ENCODE results near the gene CRADD. TPM values are rescaled to one million over a fixed set of nuclear protein-coding genes. Genes with fewer than 3 reads are reported as not detected.
A peak's percentile ranks its signal among the peaks of the same experiment; 100 is the strongest.
"Not testable (repeated sequence)": the region's sequence is repeated elsewhere in the genome, so short reads cannot be mapped to it uniquely, and the experiment has no call there.

Gene CRADD
- total RNA-seq, 1 donor from 2014 or later = 22.5 TPM

DNA sequence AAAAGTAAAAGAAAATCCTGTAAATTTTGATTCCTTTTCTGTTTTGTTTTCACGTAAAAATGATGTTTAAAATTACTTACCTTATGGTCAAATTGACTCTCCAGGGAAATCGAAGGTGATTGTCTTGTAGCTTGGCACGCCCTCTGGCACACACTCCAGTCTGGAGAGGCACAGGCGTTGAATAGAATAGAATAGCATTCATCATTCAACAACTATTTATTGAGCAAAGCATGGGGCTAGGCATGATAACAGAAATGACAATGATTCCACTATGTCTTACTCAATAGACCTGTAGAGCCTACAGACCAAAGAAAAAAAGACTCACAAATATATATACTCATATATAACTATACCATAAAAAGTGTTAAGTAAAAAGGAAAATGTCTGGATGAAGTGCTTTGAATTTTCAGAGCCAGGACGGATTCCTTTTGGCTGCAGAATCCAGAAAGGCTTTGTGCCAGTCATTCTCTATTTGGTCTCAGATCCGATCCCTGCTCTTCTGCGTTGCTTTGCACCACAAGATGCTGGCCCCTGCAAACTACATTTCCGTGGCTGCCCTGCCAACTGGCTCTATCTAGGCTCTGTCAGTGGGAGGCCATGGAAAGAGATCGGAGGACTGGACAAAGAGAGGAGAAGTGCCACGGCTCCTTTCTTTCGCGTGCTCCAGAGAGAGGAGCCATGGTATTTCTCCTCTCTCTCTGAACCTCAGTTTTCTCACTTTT lies 231.8 kb downstream of the CRADD start:
- peak; percentile 80 for ATAC-seq

- ATAC-seq = no peak
These were observed 234.2 kb downstream of the CRADD start for GRCh38 chr12:93911396-93911795.

- peak; percentile 29 for ATAC-seq
These were observed 235.0 kb downstream of the CRADD start for GRCh38 chr12:93912086-93912733.

DNA sequence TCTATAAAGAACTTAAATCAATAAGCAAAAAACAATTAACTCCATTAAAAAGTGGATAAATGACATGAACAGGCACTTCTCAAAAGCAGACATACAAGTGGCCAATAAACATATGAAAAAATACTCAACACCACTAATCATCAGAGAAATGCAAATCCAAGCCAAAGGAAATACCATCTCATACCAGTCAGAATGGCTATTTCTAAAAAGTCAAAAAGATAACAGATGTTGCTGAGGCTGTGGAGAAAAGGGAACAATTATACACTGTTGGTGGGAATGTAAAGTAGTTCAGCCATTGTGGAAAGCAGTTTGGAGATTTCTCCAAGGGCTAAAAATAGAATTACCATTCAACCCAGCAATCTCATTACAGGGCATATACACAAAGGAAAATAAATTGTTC lies 236.7 kb downstream of the CRADD start:
- no peak for ATAC-seq

GRCh38 chr12:93914281-93914680 lies 237.1 kb downstream of the CRADD start:
- ATAC-seq = no peak

DNA sequence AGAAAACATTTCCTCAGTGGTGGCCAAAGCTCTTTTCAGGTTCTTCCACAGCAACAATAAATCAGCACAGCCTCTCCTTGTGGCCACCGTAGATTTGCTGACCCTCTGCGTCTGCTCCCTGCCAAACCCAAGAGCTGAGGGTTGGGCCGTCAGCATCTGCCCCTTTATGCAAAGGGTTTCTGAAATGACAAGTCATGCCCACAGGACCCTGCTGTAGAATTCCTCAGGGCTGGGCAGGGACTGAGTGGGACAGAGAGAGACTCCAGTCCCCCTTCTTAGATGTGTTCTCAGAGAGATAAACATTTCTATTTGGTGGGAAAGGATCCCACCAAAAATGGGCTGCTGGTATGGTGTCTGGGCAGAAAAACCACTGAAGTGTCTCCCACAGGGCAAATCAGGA lies 238.2 kb downstream of the CRADD start:
- ATAC-seq = no peak

GRCh38 chr12:93916402-93916801 lies 239.2 kb downstream of the CRADD start:
- no peak for ATAC-seq

DNA sequence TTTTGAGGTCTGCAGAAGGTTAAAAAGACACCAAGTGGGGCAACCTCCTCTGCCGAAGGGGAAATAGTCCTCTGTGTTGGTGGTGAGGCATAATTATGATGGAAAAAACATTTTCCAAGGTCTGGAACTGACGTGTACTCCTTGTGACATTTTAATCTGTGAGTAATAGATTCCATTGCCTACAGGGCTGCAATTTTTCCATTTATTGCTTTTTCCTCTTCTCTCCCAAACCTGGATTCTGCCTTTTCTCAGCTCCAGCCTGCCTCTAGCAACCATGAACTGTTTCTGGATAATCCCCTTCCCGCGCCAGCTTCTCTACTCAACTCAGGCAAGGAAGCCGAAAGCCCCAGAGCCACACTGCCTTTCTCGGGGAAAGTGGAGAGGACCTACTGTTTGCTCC lies 241.1 kb downstream of the CRADD start:
- ATAC-seq = no peak

DNA sequence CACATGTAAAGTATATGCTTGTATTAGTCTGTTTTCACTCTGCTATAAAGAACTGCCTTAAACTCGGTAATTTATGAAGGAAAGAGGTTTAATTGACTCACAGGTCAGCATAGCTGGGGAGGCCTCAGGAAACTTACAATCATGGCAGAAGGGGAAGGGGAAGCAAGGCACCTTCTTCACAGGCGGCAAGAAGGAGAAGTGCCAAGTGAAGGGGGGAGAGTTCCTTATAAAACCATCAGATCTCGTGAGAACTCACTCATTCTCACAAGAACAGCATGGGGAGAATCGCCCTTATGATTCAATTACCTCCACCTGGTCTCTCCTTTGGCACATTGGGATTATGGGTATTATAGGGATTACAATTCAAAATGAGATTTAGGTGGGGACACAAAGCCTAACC lies 241.7 kb downstream of the CRADD start:
- ATAC-seq = no peak

GRCh38 chr12:93921521-93921920 lies 244.3 kb downstream of the CRADD start:
- no peak for ATAC-seq

DNA sequence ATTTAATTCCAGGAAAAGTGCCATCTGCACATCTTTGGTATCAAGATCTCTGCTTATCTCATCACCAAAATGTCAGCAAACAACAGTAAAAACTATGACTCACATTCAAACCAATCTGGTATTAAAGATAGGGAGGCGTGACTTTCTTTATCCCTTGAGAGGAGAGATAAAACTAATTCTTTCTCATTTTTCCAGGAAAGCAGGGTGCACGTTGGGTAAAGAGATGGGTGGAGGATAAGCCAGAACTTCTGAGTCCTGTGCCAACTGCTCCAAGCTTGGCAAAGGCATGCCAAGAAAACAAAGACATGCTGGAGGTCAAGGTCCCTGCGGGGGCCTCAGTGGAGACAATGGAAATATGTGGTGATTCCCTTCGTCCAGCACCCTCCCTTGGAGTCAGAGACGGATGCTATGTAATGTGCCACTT lies 245.4 kb downstream of the CRADD start:
- ATAC-seq = no peak

DNA sequence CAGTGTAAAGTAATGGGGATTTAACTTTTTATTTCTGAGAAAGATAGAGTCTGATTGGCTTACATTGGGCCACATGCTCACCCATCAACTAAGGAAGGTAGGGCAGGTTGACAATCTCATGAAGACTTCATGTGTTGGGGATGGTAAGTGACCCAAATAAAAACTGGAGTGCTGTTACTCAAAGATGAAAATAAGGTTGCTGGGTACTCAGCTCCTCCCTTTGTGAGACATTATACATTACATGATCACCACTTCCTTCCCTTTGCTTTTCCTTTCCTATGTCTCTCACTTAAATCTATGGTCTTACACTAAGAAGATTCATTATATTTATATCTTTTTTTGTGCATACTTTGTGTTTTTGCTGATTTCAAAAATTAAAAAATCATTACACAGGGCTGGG lies 247.2 kb downstream of the CRADD start:
- no peak for ATAC-seq

GRCh38 chr12:93925585-93926205 lies 248.5 kb downstream of the CRADD start:
- no peak for ATAC-seq

DNA sequence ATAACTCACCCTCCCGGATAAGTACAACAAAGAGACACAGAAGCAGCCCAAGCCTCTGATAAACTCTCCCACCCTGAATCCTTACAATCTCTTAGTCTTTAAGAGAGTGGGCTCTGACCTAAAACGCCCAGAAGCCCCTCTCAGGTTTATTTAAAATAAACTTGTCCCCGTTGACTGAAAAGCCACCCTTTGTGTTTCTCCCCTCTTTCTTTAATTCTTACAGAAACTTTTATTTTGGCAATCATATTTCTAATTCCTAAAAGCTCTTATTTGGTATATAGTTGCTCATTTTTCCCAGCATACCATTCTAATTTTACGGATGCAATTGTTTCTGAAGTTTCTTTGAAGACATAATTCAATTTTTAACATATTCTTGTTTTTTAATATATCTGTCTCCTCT lies 249.1 kb downstream of the CRADD start:
- ATAC-seq = no peak

DNA sequence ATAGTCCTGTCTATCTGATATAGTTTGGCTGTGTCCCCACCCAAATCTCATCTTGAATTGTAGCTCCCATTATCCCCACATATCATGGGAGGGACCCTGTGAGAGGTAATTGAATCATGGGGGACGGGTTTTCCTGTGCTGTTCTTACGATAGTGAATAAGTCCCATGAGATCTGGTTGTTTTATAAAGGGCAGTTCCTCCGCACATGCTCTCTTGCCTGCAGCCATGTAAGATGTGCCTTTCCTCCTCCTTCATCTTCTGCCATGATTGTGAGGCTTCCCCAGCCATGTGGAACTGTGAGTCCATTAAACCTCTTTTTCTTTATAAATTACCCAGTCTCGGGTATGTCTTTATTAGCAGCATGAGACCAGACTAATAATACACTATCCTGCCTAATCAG lies 251.9 kb downstream of the CRADD start:
- ATAC-seq = not testable (repeated sequence)

GRCh38 chr12:93937812-93938211 lies 260.6 kb downstream of the CRADD start:
- ATAC-seq = no peak

GRCh38 chr12:93938317-93938716 lies 261.1 kb downstream of the CRADD start:
- no peak for ATAC-seq

- no peak for ATAC-seq
These were observed 261.8 kb downstream of the CRADD start for GRCh38 chr12:93938931-93939330.

- no peak for ATAC-seq
These were observed 262.6 kb downstream of the CRADD start for GRCh38 chr12:93939641-93940325.

GRCh38 chr12:93943780-93944179 lies 266.6 kb downstream of the CRADD start:
- peak; percentile 85 for ATAC-seq

- ATAC-seq = no peak
These were observed 267.0 kb downstream of the CRADD start for GRCh38 chr12:93944201-93944600.
